C4-2B (cell line): ENCODE data around the gene ZDHHC13.

Source experiments
- H3K27ac ChIP-seq: fragments of 450-650 bp; 2 replicates; pipeline ENCODE4 v1.5.1; 2017
- ZFX ChIP-seq: fragments of 450-650 bp; IDR thresholded peaks from 2 replicates; pipeline ENCODE4 v1.6.1; 2017
- TF ChIP-seq, protein P1 (sequence below): fragments of 450-650 bp; conservative IDR thresholded peaks from 2 replicates; pipeline ENCODE4 v1.5.1; 2017; ENCODE audit warnings: mild to moderate bottlenecking

ZDHHC13 gene

DNA sequence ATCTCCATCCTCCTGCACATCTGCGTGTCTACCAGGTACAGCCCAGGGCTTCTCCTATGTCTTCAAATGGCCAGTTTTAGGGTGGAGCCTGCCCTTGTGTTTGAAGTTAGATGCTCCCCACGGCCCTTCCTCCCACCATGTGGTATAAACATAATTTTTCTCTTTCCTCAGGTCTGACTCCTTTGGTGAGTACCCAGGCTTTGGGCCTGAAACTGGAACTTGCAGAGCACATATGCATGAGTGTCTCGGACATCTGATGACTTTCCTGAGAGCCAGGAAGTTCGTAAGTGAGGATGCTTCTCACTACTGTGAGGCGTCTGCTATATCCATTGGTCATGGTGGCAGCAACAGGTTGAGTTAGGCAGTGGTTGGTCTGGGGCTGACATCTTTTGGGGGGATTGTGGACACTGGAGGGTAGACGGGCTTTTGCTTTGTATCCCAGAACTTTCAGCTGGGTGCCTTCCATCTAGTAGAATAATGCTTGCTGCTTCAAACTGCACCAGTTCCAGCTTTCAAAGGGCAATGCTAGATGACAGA lies 68.6 kb downstream of the ZDHHC13 start:
- TF ChIP-seq, protein P1, sequence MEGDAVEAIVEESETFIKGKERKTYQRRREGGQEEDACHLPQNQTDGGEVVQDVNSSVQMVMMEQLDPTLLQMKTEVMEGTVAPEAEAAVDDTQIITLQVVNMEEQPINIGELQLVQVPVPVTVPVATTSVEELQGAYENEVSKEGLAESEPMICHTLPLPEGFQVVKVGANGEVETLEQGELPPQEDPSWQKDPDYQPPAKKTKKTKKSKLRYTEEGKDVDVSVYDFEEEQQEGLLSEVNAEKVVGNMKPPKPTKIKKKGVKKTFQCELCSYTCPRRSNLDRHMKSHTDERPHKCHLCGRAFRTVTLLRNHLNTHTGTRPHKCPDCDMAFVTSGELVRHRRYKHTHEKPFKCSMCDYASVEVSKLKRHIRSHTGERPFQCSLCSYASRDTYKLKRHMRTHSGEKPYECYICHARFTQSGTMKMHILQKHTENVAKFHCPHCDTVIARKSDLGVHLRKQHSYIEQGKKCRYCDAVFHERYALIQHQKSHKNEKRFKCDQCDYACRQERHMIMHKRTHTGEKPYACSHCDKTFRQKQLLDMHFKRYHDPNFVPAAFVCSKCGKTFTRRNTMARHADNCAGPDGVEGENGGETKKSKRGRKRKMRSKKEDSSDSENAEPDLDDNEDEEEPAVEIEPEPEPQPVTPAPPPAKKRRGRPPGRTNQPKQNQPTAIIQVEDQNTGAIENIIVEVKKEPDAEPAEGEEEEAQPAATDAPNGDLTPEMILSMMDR, result no peak
- no peak for TF ChIP-seq ZFX
- no peak overlapping the region for H3K27ac ChIP-seq

GRCh38 chr11:19187114-19187832 lies 70.3 kb downstream of the ZDHHC13 start:
- TF ChIP-seq, protein P1, result no peak
- no peak for TF ChIP-seq ZFX
- H3K27ac ChIP-seq, result no peak overlapping the region

GRCh38 chr11:19187833-19188258 lies 70.9 kb downstream of the ZDHHC13 start:
- TF ChIP-seq ZFX, result no peak
- TF ChIP-seq, protein P1, result no peak
- no peak overlapping the region for H3K27ac ChIP-seq

GRCh38 chr11:19191530-19192169 lies 74.7 kb downstream of the ZDHHC13 start:
- no peak for TF ChIP-seq ZFX
- TF ChIP-seq, protein P1, result no peak
- H3K27ac ChIP-seq, result no peak overlapping the region

GRCh38 chr11:19193916-19194315 lies 76.9 kb downstream of the ZDHHC13 start:
- no peak overlapping the region for H3K27ac ChIP-seq
- TF ChIP-seq ZFX, result no peak
- TF ChIP-seq, protein P1, result no peak

DNA sequence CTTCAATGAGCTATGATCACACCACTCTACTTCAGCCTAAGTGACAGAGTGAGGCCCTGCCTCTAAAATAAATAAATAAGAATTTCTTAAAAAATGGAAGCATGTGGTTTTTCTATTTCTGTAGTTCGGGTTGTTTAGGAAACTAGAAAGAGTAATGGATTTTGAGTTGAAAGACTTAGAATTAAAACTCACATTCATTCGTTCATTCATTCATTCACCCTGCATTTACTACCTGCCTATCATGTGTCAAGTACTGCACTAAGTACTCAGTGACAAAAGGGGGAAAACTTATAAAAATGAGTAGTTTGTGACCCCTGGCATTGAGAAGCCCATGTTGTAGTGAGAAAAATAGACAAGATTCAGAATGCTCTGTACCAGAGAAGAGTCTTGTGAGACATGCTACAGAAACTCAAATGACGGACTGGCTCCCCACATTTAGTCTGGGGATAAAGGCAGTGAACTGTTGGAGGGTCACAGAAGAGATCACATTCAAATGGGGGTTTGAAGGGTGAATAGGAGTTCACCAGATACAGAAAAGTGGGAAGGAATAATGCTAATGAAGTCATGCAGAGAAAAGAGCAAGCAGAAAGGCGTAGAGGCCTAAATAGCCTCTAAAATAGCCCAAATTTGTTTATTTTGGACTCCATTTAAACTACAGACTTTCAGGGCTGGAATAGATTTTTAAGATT lies 77.8 kb downstream of the ZDHHC13 start:
- TF ChIP-seq, protein P1, result no peak
- TF ChIP-seq ZFX, result no peak
- H3K27ac ChIP-seq, result no peak overlapping the region

DNA sequence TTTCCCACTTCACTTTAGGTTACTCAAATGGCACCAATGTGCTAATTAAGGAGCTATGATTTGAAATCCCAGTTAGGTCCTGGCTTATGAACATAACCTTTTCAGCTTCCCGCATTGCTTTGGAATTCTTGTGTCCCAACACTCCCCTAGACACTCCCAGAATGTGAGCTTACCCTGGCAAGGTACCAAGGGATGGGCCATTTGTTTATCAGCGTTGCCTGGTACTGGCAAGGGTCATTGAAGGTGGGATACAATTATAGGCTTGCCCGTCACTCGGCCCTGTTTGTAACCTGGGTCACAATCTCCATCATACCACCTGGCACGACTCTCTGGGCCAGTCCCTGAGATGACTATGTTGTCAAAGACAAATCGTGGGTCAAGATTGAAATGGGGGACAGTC lies 79.5 kb downstream of the ZDHHC13 start:
- H3K27ac ChIP-seq, result no peak overlapping the region
- no peak for TF ChIP-seq ZFX
- TF ChIP-seq, protein P1, result no peak
